ENCODE data around the gene MICAL2.

Gene MICAL2

DNA sequence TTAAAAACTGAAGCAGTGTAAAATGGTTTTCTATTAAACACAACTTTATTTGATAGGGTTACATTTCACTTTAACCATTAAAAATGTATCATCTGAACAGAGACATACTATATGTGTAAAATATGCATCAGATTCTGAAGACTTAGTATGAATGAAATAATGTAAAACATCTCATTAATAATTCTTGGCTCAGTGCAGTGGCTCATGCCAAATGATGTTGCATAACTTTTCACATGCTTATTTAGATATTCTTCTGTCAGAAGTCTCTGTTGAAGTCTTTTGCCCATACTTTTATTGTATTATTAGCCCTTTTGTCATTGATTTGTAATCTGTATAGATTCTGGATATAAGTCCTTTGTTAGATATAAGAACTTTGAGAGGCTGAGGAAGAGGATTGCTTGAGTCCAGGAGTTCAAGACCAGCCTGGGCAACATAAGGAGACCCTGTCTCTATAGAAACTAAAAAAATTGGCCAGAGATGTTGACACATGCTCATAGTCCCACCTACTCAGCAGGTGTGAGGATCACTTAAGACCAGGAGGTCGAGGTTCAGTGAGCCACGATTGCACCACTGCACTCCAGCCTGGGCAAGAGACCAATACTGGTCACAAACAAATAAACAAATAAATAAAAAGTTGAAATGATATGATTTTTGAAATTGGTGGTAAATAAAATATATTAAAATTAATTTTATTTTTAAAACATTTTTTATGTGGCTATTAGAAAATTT, 193.2 kb downstream of the MICAL2 start:
- TF ChIP-seq FOXP2 (optimal IDR thresholded peaks at IDR 0.05; ENCODE audit: borderline replicate concordance, extremely low read depth, extremely low read length, insufficient read depth): no peak
- TF ChIP-seq, protein P1, sequence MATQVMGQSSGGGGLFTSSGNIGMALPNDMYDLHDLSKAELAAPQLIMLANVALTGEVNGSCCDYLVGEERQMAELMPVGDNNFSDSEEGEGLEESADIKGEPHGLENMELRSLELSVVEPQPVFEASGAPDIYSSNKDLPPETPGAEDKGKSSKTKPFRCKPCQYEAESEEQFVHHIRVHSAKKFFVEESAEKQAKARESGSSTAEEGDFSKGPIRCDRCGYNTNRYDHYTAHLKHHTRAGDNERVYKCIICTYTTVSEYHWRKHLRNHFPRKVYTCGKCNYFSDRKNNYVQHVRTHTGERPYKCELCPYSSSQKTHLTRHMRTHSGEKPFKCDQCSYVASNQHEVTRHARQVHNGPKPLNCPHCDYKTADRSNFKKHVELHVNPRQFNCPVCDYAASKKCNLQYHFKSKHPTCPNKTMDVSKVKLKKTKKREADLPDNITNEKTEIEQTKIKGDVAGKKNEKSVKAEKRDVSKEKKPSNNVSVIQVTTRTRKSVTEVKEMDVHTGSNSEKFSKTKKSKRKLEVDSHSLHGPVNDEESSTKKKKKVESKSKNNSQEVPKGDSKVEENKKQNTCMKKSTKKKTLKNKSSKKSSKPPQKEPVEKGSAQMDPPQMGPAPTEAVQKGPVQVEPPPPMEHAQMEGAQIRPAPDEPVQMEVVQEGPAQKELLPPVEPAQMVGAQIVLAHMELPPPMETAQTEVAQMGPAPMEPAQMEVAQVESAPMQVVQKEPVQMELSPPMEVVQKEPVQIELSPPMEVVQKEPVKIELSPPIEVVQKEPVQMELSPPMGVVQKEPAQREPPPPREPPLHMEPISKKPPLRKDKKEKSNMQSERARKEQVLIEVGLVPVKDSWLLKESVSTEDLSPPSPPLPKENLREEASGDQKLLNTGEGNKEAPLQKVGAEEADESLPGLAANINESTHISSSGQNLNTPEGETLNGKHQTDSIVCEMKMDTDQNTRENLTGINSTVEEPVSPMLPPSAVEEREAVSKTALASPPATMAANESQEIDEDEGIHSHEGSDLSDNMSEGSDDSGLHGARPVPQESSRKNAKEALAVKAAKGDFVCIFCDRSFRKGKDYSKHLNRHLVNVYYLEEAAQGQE (IDR thresholded peaks at IDR 0.05; ENCODE audit: insufficient read depth in 1 of 2, low read depth in 2 of 2, low read length in 2 of 2): no peak
- no peak for TF ChIP-seq POLR2AphosphoS5 (IDR thresholded peaks at IDR 0.05; ENCODE audit: low read depth, low read length)
- no peak for TF ChIP-seq SIN3A (IDR thresholded peaks at IDR 0.05; ENCODE audit: borderline replicate concordance, insufficient read depth, low read length)
- no peak for TF ChIP-seq TAF1 (IDR thresholded peaks at IDR 0.05; ENCODE audit: borderline replicate concordance, insufficient read depth, low read length)

DNA sequence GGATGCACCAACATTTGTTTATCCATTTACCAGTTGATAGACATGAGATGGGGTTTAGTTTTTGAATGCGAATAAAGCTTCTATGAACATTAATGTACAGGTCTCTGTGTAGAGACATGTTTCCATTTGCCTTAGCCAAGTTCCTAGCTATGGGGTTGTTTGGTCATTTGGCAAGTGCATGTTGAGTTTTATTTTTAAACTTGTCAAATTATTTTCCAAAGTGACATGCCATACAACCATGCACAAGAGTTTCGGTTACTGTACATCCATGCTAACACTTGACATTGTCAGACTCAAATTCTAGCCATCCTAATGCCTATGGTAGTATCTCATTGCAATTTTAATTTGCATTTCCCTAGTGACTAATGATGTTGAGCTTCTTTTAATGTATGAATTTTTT, 196.4 kb downstream of the MICAL2 start:
- TF ChIP-seq SIN3A (IDR thresholded peaks at IDR 0.05; ENCODE audit: borderline replicate concordance, insufficient read depth, low read length) (no peak), TAF1 (IDR thresholded peaks at IDR 0.05; ENCODE audit: borderline replicate concordance, insufficient read depth, low read length) (no peak), FOXP2 (optimal IDR thresholded peaks at IDR 0.05; ENCODE audit: borderline replicate concordance, extremely low read depth, extremely low read length, insufficient read depth) (no peak), POLR2AphosphoS5 (IDR thresholded peaks at IDR 0.05; ENCODE audit: low read depth, low read length) (no peak)
- TF ChIP-seq, protein P1 (IDR thresholded peaks at IDR 0.05; ENCODE audit: insufficient read depth in 1 of 2, low read depth in 2 of 2, low read length in 2 of 2): no peak

DNA sequence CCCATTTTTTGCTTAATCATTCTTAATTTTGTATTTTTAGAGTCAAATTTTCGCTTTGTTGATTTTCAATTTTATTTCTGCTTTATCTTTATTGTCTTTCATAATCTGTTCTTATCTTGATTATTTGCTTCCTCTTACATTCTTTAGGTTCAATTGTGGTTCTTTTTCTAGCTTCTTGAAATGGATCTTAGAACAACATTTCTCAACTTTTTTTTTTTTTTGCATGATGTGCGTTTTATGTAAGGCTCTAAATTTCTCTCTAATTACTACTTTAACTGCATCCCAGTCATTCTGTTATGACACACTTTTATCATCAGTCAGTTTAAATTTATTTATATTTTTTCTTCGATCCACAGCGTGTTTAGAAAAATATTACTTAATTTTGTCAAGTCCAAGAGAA, 201.7 kb downstream of the MICAL2 start:
- TF ChIP-seq FOXP2 (optimal IDR thresholded peaks at IDR 0.05; ENCODE audit: borderline replicate concordance, extremely low read depth, extremely low read length, insufficient read depth) (no peak), TAF1 (IDR thresholded peaks at IDR 0.05; ENCODE audit: borderline replicate concordance, insufficient read depth, low read length) (no peak), SIN3A (IDR thresholded peaks at IDR 0.05; ENCODE audit: borderline replicate concordance, insufficient read depth, low read length) (no peak), POLR2AphosphoS5 (IDR thresholded peaks at IDR 0.05; ENCODE audit: low read depth, low read length) (no peak)
- TF ChIP-seq, protein P1 (IDR thresholded peaks at IDR 0.05; ENCODE audit: insufficient read depth in 1 of 2, low read depth in 2 of 2, low read length in 2 of 2): no peak

Measured in PFSK-1 (cell line).